AG04450 (cell line): ENCODE measurements around the gene NHEJ1. TPM values are rescaled to one million over a fixed set of nuclear protein-coding genes. Genes with fewer than 3 reads are reported as not detected.
A peak's percentile ranks its signal among the peaks of the same experiment; 100 is the strongest.

Experiments used
- CTCF ChIA-PET: fragments of 300-600, 350-600 bp; formaldehyde crosslinking; extraction: SDS; loops from one replicate; lab custom pipeline; 2022; ENCODE audit warnings: antibody characterized with exemption, inconsistent platforms; lab: Charles Lee
- POLR2A ChIA-PET: fragments of 350-600 bp; formaldehyde crosslinking; extraction: SDS; loops from one replicate; lab custom pipeline; 2021; ENCODE audit warnings: antibody characterized with exemption, inconsistent platforms; lab: Yijun Ruan, JAX
- DNase-seq: peaks from one replicate; pipeline ENCODE4 v3.0.0-alpha.2; 2011; ENCODE audit warnings: low read depth, low spot score
- H3K27ac ChIP-seq: one replicate; pipeline ENCODE4 v1.5.1; 2012; ENCODE audit warnings: low read depth, low read length, control low read depth
- H3K27me3 ChIP-seq: one replicate; pipeline ENCODE4 v1.6.0; 2012; ENCODE audit warnings: low read length; ENCODE audit not compliant: control insufficient read depth, insufficient read depth
- H3K4me3 ChIP-seq: 2 replicates; pipeline ENCODE4 v1.5.1; 2011; ENCODE audit warnings: mild to moderate bottlenecking, low read depth, low read length, control low read depth
- H3K9me3 ChIP-seq: 2 replicates; pipeline ENCODE4 v1.5.1; 2012; ENCODE audit warnings: low read length; ENCODE audit not compliant: control insufficient read depth, insufficient read depth
- polyA plus RNA-seq: library from polyadenylated mRNA; depleted of rRNA; stranded (reverse); fragments of >200 nt; gene quantifications from 2 replicates; pipeline ENCODE4 v1.2.3, GENCODE V29; 2011
- TF ChIP-seq, protein P1 (sequence below): IDR thresholded peaks from 2 replicates; pipeline ENCODE4 v1.5.1; 2011; ENCODE audit warnings: low read depth, low read length, control low read depth, inconsistent platforms

Gene NHEJ1
- polyA plus RNA-seq, 1 experiment: 21.9 TPM

- no peak for DNase-seq
- Histone ChIP-seq H3K4me3 (no peak overlapping the region), H3K9me3 (no peaks in the 10 kb centered on the region; the same call in 1 of the 2 replicates), H3K27me3 (peaks cover 84% of the 10 kb centered on the region), H3K27ac (no peak overlapping the region)
- ChIA-PET CTCF (interaction anchor here (0.9 to 11.6 kb wide), 11 partner anchors 12 to 236 kb away, joined by 3 to 180 read pairs (median 10); no protein-coding TSS in a partner anchor), POLR2A (interaction anchor here (2.2 kb wide), 1 partner anchor 60 kb away, joined by 5 read pairs; no protein-coding TSS in a partner anchor)
- TF ChIP-seq, protein P1, sequence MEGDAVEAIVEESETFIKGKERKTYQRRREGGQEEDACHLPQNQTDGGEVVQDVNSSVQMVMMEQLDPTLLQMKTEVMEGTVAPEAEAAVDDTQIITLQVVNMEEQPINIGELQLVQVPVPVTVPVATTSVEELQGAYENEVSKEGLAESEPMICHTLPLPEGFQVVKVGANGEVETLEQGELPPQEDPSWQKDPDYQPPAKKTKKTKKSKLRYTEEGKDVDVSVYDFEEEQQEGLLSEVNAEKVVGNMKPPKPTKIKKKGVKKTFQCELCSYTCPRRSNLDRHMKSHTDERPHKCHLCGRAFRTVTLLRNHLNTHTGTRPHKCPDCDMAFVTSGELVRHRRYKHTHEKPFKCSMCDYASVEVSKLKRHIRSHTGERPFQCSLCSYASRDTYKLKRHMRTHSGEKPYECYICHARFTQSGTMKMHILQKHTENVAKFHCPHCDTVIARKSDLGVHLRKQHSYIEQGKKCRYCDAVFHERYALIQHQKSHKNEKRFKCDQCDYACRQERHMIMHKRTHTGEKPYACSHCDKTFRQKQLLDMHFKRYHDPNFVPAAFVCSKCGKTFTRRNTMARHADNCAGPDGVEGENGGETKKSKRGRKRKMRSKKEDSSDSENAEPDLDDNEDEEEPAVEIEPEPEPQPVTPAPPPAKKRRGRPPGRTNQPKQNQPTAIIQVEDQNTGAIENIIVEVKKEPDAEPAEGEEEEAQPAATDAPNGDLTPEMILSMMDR: no peak
Observed at GRCh38 chr2:219059375-219059724, 101.3 kb downstream of the NHEJ1 start.

- Histone ChIP-seq H3K27ac (no peak overlapping the region), H3K9me3 (no peaks in the 10 kb centered on the region; the same call in 1 of the 2 replicates), H3K27me3 (peaks cover 87% of the 10 kb centered on the region), H3K4me3 (no peak overlapping the region)
- DNase-seq: no peak
- POLR2A ChIA-PET: interaction anchor here (2.2 kb wide), 1 partner anchor 60 kb away, joined by 5 read pairs; no protein-coding TSS in a partner anchor
- CTCF ChIA-PET: interaction anchor here (0.6 to 11.6 kb wide), 31 partner anchors 8 to 388 kb away, joined by 3 to 180 read pairs (median 4); no protein-coding TSS in a partner anchor
- TF ChIP-seq, protein P1: no peak
Observed at GRCh38 chr2:219058541-219059374, 101.9 kb downstream of the NHEJ1 start.

- ChIA-PET POLR2A (interaction anchor here (2.2 kb wide), 1 partner anchor 61 kb away, joined by 5 read pairs; no protein-coding TSS in a partner anchor), CTCF (interaction anchor here (0.6 to 11.6 kb wide), 38 partner anchors 8 to 389 kb away, joined by 3 to 180 read pairs (median 3); no protein-coding TSS in a partner anchor)
- H3K27me3 ChIP-seq: peaks cover 78% of the 10 kb centered on the region
- H3K4me3 ChIP-seq: peak overlapping the region; percentile 13; the same call in 1 of the 2 replicates
- no peak overlapping the region for H3K27ac ChIP-seq
- TF ChIP-seq, protein P1: peak; percentile 89
- H3K9me3 ChIP-seq: no peaks in the 10 kb centered on the region; the same call in 1 of the 2 replicates
- DNase-seq: no peak
Observed at GRCh38 chr2:219057709-219058540, 102.7 kb downstream of the NHEJ1 start.

GRCh38 chr2:219056896-219057708 is 103.5 kb downstream of the NHEJ1 start:
- ChIA-PET CTCF (interaction anchor here (0.6 to 11.6 kb wide), 20 partner anchors 14 to 238 kb away, joined by 3 to 180 read pairs (median 5); no protein-coding TSS in a partner anchor), POLR2A (no interaction called here)
- Histone ChIP-seq H3K27ac (no peak overlapping the region), H3K4me3 (no peak overlapping the region), H3K9me3 (no peaks in the 10 kb centered on the region; the same call in 1 of the 2 replicates), H3K27me3 (peaks cover 73% of the 10 kb centered on the region)
- TF ChIP-seq, protein P1: no peak
- DNase-seq: no peak
